ENCODE data around the gene C1QTNF4.
"Not testable (repeated sequence)": the region's sequence is repeated elsewhere in the genome, so short reads cannot be mapped to it uniquely, and the experiment has no call there.

The C1QTNF4 gene

DNA sequence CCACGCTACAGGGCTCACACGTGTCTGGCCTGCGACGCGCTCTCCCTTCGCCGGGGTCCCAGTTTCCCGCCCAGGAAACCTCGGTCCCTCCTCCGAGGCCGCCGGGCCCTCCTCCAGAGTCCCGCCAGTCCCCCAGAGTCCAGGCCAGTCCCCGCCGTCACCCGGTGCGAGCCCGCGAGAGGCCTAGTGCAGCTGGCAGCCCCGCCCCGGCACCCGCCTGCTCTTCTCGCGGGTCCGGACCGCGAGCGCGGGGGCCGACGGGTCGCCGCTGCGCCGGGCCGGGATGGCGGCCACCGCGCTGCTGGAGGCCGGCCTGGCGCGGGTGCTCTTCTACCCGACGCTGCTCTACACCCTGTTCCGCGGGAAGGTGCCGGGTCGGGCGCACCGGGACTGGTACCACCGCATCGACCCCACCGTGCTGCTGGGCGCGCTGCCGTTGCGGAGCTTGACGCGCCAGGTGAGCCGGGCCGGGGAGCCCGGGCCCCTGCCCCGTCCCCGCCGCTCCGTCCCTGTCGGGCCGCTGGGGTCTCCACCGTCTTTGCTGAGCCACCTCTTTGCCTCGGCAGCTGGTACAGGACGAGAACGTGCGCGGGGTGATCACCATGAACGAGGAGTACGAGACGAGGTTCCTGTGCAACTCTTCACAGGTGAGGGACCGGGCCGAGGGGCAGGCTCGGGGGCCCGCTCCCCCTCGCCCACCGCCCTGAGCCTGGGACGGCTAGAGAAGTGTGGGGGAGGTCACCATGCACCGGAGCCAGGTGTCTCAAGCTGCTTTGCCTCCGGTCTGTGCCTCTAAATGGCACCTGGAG lies 28.7 kb downstream of the C1QTNF4 start, which contains the start of gene PTPMT1:
PTPMT1 (plus strand) TSS at position 260 of the 809 bp plus-strand sequence; CDS start at position 284, 24 bp downstream.
- peak; percentile 87 for DNase-seq (ENCODE audit: low spot score)

DNA sequence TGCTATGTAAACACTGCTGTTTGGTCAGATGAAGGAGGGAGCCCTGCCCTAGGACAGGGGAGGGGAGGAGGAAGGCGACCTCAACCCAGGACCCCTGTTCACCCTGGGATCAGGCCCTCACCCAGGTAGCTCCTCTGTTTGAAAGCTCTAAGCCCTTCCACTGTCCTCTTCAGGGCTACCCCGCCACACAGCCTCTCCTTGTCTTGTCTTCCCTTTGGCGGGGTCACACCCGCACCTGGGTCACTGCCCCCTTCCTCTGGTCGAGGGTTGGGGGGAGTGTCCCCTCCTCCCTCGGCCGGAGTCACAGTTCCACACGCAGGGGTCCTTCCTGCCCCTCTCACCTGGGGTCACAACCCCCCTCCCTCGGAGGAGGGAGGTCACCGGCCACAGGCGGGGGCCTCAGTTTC lies 29.3 kb downstream of the C1QTNF4 start:
- DNase-seq (ENCODE audit: low spot score): no peak

DNA sequence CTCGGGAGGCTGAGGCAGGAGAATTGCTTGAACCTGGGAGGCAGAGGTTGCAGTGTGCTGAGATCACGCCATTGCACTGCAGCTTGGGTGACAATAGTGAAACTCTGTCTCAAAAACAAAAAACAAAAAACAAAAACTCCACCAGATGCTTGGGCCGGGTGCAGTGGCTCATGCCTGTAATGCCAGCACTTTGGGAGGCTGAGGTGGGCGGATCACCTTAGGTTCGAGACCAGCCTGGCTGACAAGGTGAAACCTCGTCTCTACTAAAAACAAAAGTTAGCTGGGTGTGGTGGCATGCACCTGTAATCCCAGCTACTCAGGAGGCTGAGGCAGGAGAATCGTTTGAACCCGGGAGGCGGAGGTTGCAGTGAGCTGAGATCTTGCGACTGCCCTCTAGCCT lies 29.8 kb downstream of the C1QTNF4 start:
- DNase-seq (ENCODE audit: low spot score): not testable (repeated sequence)

DNA sequence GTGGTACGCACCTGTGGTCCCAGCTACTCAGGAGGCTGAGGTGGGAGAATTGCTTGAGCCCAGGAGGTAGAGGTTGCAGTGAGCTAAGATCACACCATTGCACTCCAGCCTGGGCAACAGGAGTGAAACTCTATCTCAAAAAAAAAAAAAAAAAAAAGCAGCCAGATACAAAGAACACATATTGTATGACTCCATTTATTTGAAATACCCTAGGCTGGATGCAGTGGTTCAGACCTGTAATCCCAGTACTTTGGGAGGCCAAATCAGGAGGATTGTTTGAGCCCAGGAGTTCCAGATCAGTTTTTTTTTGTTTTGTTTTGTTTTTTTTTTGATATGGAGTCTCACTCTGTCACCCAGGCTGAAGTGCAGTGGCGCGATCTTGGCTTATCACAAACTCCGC lies 31.8 kb downstream of the C1QTNF4 start:
- not testable (repeated sequence) for DNase-seq (ENCODE audit: low spot score)

DNA sequence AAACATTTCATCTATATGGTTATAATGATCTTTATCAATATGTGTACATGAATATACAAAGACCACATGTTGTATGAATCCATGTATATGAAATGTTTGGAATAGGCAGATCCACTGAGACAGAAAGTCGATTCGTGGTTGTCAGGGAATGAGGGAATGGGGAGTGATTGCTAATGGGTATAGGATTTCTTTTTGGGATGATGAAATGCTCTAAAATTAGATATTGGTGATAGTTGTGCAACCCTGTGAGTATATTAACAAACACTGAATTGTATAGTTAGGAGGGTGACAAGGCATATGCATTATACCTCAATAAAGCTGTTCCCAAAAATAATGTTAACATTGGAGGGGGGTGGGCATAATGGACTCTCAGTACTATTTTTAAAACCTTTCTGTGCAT lies 33.8 kb downstream of the C1QTNF4 start:
- DNase-seq (ENCODE audit: low spot score): no peak

DNA sequence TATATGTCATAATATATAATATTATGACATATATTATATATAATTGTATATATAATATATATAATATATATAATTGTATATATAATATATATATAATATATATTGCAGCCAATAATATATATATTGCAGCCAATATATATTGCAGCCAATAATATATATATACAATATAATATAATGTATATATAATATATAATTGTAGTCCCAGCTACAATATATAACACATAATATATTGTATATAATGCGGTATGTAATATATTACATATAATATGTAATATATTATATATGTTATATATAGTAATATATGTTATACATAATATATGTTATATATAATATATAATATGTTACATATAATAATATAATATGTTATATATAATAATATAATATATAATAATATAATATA lies 35.5 kb downstream of the C1QTNF4 start:
- no peak for DNase-seq (ENCODE audit: low spot score)

DNA sequence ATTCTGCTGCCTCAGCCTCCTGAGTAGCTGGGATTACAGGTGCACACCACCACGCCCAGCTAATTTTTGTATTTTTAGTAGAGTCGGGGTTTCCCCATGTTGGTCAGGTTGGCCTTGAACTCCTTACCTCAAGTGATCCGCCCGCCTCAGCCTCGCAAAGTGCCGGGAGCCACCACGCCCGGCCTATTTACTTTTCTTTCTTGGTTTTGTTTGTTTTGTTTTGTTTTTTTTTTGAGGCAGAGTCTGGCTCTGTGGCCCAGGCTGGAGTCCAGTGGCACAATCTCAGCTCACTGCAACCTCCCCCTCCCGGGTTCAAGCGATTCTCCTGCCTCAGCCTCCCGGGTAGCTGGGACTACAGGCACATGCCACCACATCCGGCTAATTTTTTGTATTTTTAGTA lies 37.2 kb downstream of the C1QTNF4 start:
- not testable (repeated sequence) for DNase-seq (ENCODE audit: low spot score)

DNA sequence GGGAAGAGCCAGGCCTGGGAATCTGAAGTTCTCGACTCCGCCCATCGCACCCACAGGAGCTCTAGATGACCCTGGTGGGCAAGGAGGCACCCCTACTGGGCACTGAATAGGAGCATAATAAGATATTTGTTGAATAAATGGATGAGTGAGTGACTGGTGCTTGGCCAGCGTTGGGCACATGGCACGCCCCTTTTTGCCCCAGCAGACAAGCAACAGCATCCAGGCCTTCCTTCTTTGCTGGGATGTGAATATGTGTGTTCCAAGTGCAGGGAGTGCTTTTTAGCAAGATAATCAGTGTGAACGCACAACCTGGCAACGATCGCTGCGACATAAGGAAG lies 40.8 kb downstream of the C1QTNF4 start:
- no peak for DNase-seq (ENCODE audit: low spot score)

DNA sequence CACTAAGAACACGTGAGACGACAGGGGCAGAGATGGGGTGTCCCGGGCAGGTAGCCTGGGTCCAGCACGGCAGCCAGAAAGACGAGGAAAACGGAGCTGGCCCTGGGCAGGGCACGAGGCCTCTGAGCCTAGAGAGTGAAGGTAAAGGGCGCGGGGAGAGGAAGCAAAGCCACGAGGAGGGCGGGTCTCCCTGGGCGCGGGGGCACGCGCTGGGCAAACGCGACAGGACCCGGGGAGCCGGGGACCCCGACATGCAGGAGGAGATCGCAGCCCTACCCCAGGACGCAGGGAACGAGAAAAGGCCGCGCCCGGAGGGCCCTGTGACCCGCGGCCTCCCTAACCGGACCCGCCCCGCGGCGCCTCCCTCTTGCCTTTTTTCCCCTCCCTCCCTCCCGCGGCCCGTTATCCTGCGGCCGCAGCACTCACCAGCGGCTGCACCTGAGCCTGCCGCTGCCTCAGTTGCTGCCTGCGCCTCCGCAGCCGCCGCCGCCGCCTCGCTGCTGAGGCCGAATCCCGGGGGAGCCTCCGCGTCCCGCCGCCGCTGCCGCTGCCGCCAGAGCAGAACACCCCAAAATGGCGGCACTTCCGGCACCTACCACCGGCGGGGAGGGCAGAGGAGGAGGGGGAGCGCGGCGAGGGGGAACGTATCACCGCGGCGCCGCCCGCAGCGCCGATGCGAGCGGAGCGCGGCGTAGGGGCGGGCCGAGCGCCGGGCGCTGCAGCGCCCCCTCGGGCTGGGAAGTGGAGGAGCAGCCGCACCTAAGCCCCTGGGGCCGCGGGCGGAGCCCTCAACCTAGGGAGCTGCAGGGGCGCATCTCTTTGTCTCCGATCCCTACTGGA lies 41.4 kb downstream of the C1QTNF4 start, which contains the start of gene CELF1:
CELF1 (minus strand) TSS at position 567 of the 840 bp plus-strand sequence. CDS start 53,609 bp downstream, outside the sequence.
- DNase-seq (ENCODE audit: low spot score): peak; percentile 91

DNA sequence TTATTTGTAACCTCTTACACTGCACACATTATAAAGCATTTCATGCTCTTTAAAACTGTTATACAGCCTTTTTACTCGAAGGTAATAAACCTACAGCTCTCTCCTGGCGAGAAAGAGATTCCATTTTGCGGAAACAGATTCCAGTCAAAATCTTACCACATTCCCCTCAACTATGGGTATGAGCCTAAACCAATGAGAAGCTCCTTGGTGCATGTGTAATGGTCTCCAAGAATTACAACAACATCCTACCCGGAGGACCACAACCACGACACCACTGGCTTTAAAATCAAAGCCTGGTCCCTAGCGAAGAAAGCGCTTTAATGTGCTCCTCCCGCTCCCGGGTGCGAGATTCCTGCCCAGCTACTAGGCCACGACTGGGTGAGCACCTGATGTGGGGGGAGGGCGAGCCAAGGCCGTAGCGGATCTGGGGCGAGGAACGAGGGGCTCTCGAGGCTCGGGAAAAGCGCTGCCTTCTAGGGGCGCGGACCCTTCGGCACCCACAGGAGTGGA lies 42.1 kb downstream of the C1QTNF4 start:
- peak; percentile 36 for DNase-seq (ENCODE audit: low spot score)

DNA sequence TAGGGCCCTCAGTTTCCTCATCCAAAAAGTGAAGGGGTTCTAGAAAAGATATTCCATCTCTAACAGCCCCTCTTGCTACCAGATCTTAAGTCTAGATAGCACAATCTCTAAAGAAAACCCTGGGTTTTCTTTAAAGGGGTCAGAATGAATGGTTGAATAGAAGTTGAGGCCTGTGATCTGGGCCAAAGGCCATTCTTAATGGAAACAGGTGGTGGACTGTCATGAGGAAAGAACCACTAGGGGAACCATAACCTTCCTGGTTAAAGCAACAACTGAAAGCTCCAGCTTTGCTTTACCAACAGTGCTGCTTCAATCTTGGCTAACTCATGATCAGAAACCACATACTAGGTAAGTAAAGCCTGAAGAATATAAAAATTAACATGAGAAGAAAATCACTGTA lies 43.1 kb downstream of the C1QTNF4 start:
- peak; percentile 27 for DNase-seq (ENCODE audit: low spot score)

DNA sequence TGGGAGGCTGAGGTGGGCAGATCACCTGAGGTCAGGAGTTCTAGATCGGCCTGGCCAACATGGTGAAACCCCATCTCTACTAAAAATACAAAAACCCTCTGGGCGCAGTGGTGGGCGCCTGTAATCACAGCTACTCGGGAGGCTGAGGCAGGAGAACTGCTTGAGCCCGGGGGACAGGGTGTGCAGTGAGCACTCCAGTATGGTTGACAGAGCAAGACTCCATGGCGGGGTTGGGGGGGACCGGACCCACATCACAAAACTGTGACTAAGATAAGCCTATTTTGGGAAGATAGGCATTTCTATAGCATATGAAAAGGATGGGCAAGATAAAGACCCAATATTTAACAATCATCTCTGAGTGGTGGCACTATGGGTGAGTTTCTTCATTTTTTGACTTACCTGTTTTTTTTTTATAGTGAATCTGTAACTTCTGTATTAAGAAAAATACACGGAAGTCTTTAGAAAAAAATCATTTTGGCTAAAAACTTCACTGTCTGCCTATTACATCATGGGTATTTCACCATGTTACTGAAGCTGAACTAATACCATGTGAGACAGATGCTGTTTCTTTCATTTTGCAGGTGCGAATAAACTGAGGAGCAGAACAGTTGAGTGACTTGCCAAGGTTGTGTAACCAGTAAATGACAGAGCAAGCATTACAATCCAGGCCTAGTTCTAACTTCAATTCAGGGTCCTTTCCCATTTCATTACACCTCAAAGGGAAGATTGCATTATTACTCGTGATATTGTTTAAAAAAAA lies 43.7 kb downstream of the C1QTNF4 start:
- DNase-seq (ENCODE audit: low spot score): no peak

DNA sequence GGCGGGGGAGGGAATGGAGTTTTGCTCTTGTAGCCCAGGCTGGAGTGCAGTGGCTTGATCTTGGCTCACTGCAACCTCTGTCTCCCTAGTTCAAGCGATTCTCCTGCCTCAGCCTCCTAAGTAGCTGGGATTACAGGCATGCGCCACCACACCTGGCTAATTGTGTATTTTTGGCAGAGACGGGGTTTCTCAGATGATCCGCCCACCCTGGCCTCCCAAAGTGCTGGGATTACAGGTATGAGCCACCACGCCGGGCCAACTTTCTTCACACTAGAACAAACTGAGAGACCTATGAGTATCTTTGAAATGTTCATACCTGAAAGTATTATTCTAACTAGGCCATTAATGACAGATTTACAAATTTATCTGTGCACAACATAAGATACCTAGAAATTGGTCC lies 47.9 kb downstream of the C1QTNF4 start:
- DNase-seq (ENCODE audit: low spot score): not testable (repeated sequence)

DNA sequence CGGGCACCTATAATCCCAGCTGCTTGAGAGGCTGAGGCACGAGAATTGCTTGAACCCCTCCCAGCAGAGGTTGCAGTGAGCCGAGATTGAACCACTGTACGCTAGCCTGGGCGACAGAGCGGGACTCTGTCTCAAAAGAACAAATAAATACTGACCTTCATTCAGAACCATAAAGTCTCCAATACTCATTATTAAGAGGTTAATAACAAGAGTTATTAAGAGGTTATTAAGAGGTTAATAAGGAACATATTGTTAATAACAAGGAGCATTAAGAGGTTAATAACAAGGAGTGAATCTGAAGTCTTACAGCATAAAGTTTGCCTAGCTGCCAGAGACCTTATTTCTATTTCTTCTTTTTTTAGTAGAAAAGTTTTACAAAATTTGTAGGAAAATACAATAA lies 48.9 kb downstream of the C1QTNF4 start:
- DNase-seq (ENCODE audit: low spot score): no peak

DNA sequence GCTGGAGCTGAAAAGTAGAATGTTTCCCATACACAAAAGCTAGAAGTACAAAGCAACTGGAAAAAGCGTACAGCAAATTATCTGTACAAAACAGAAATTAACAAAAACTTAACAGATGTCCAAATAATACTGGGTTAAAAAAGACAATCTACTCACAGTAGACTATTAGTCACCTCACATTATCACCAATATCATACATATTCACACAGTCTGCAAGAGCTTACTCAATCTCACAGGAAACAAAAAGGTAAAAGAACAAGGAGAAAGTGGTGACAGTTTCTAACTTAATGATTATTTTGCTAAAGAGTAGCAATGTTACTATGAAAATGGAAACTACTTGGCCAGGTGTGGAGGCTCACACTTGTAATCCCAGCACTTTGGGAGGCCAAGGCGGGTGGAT lies 53.1 kb downstream of the C1QTNF4 start:
- no peak for DNase-seq (ENCODE audit: low spot score)

DNA sequence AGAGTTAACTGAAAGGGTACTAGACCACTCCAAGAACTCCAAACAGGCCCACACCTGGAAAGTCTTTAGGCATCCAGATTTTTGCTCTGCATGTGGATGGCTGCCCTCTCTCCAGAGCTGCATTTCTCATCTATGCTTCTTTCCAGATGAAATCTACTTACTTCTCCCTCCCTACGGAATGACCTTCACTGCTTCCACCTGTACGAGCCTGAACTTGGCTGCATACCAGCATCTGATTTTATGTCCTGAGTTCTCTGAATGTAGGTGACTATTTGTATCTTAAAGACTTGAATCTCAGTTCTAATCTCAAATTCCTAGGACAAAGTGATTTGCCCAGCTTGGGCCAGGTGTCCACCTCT lies 54.6 kb downstream of the C1QTNF4 start:
- no peak for DNase-seq (ENCODE audit: low spot score)
